OCI-M1 (cell line): ENCODE data around the gene NPY5R.

Experiments used
- DNase-seq: peaks from one replicate; lab custom pipeline; 2025; lab: John Stamatoyannopoulos, UW

The NPY5R gene

DNA sequence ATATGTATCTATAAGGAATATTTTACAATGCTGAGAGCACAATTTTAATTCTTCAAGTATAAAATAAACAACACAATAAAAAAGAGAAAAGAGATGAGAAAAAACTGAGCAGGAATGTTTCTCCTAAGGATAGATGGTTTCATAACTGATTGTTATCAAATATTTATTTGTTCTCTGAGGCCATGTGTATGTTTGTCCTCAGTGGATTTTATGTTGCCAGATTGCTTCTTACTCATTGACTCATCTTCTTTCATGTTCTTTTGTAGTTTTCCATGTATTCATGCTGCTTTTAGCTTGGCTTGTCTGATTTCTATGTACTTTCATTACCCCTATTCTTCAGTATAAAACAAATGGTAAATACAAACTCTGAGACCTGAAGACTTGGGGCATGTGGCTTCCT lies 41.2 kb downstream of the NPY5R start:
- DNase-seq = no peak

DNA sequence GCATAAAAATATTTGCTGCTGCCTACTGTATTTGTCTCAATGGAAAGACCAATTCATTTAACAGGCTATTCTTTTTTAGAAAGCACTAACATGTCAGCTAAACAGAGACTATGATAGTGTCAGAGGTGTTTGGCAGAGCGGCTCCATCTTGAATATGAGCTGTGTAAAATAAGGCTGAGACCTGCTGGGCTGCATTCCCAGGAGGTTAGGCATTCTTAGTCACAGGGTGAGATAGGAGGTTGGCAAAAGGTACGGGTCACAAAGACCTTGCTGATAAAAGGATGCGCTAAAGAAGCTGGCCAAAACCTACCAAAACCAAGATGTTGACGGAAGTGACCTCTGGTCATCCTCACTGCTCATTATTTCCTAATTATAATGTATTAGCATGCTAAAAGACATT lies 41.8 kb downstream of the NPY5R start:
- DNase-seq = no peak

- DNase-seq = no peak
Measured at GRCh38 chr4:163391756-163392155, 48.1 kb downstream of the NPY5R start.

- peak; percentile 40 for DNase-seq
Measured at GRCh38 chr4:163392328-163392727, 48.6 kb downstream of the NPY5R start.

- no peak for DNase-seq
Measured at GRCh38 chr4:163393471-163393870, 49.8 kb downstream of the NPY5R start.

GRCh38 chr4:163395055-163395454 lies 51.4 kb downstream of the NPY5R start:
- DNase-seq = peak; percentile 54

DNA sequence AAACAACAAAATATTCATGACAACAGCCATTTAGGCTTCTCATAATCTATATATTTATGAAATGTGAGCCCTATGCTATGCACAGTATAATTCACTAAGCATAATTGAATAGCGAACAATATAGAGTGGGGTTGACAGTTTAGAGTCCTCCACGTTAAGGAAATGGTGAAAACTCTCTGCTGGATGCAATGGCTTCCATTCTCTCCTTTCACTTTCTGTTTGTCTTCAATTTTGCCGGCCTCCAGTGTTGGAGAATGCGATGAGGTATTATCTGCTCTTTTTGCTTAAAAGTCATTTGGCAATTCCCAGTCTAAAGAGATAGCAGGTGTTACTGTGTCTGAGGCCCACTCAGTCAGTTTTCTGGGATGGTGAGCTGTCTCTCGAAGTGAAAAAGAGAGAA lies 52.1 kb downstream of the NPY5R start:
- peak; percentile 79 for DNase-seq

DNA sequence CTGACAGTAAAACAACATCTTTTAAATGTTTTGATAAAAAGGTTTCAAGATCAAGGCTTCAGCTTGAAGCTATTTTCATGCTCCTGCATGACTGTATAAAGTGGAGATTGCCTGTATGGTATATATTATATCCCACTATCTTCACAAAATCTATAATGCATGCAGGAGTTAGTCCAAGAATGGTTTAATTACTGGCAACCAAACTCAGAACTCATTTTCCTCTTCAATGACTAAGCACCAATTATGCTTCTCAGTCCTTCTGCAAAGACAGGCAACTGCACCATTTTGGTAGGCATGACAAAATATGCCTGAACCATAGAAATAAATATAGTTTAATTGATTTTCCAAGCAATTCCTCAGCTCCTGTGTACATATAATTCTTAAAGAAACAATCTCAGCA lies 54.5 kb downstream of the NPY5R start:
- DNase-seq = no peak

- DNase-seq = no peak
Measured at GRCh38 chr4:163400911-163401310, 57.2 kb downstream of the NPY5R start.
